ENCODE results near the gene MACROD2. TPM values are rescaled to one million over a fixed set of nuclear protein-coding genes. Genes with fewer than 3 reads are reported as not detected.

MACROD2 gene
- total RNA-seq, 2 donors from 2014 or later: 0.94 to 10.4 TPM

DNA sequence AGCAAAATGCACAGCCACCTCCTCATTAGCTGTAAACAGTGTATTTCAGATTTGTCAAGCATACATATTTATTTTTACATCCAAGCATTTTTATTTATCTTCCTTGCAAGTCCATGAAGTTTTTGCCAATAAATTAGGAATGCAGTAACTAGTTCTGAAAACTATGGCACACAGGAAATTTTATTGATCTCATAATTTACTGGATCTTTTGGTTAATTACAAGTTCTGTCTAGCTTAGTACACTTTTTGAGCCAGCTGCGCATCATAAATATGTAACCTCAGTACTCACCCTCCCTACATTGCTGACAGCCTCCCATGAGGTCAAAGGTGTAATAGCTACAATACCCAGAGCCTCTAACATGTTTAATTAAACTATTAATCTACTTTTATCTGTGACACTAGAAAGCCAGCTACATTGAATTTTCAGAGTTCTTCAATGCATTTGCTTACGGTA, 1679.8 kb downstream of the MACROD2 start:
- H3K27ac ChIP-seq: no peak overlapping the region
- TF ChIP-seq, protein P1, sequence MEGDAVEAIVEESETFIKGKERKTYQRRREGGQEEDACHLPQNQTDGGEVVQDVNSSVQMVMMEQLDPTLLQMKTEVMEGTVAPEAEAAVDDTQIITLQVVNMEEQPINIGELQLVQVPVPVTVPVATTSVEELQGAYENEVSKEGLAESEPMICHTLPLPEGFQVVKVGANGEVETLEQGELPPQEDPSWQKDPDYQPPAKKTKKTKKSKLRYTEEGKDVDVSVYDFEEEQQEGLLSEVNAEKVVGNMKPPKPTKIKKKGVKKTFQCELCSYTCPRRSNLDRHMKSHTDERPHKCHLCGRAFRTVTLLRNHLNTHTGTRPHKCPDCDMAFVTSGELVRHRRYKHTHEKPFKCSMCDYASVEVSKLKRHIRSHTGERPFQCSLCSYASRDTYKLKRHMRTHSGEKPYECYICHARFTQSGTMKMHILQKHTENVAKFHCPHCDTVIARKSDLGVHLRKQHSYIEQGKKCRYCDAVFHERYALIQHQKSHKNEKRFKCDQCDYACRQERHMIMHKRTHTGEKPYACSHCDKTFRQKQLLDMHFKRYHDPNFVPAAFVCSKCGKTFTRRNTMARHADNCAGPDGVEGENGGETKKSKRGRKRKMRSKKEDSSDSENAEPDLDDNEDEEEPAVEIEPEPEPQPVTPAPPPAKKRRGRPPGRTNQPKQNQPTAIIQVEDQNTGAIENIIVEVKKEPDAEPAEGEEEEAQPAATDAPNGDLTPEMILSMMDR (IDR thresholded peaks at IDR 0.05): no peak

GRCh38 chr20:15675813-15676484, 1680.6 kb downstream of the MACROD2 start:
- TF ChIP-seq, protein P1 (IDR thresholded peaks at IDR 0.05): no peak
- Histone ChIP-seq H3K4me1 (no peaks in the 10 kb centered on the region), H3K27me3 (no peaks in the 10 kb centered on the region), H3K36me3 (no peaks in the 10 kb centered on the region), H3K9me3 (no peaks in the 10 kb centered on the region), H3K27ac (no peak overlapping the region), H3K4me3 (no peak overlapping the region)
- no peak for DNase-seq (ENCODE audit: low spot score)

More for the DNA sequence above, 1679.8 kb downstream of the MACROD2 start:
- Histone ChIP-seq H3K4me1 (no peaks in the 10 kb centered on the region), H3K9me3 (no peaks in the 10 kb centered on the region), H3K27me3 (no peaks in the 10 kb centered on the region), H3K36me3 (no peaks in the 10 kb centered on the region), H3K4me3 (no peak overlapping the region)
- no peak for DNase-seq (ENCODE audit: low spot score)

DNA sequence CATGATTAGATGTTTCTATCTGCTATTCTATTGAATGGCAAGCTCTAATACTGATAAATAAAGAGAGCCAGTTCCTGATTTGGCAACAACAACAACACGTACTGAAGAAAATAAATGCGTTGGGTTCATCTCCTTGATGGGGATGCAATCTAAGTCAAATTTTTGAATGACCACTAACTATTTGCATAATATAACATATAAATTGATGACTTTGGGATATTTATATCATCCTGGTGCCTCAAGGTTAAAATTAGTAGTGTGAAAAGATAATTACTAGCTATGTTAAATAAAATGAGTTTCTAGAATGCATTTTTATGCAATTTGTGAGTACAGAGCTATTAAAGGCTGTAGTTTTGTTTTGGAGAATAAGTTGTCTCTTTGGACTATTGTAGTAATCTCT, 1681.5 kb downstream of the MACROD2 start:
- DNase-seq (ENCODE audit: low spot score): no peak
- no peak overlapping the region for H3K27ac ChIP-seq
- TF ChIP-seq, protein P1 (IDR thresholded peaks at IDR 0.05): no peak

GRCh38 chr20:15682690-15683089, 1687.4 kb downstream of the MACROD2 start:
- no peak overlapping the region for H3K27ac ChIP-seq
- TF ChIP-seq, protein P1 (IDR thresholded peaks at IDR 0.05): no peak
- no peaks in the 10 kb centered on the region for H3K9me3 ChIP-seq
- no peak overlapping the region for H3K4me3 ChIP-seq
- no peaks in the 10 kb centered on the region for H3K4me1 ChIP-seq
- no peak for DNase-seq (ENCODE audit: low spot score)
- no peaks in the 10 kb centered on the region for H3K36me3 ChIP-seq
- H3K27me3 ChIP-seq: no peaks in the 10 kb centered on the region

More for the DNA sequence above, 1681.5 kb downstream of the MACROD2 start:
- no peaks in the 10 kb centered on the region for H3K27me3 ChIP-seq
- H3K4me3 ChIP-seq: no peak overlapping the region
- H3K36me3 ChIP-seq: no peaks in the 10 kb centered on the region
- H3K4me1 ChIP-seq: no peaks in the 10 kb centered on the region
- H3K9me3 ChIP-seq: no peaks in the 10 kb centered on the region

DNA sequence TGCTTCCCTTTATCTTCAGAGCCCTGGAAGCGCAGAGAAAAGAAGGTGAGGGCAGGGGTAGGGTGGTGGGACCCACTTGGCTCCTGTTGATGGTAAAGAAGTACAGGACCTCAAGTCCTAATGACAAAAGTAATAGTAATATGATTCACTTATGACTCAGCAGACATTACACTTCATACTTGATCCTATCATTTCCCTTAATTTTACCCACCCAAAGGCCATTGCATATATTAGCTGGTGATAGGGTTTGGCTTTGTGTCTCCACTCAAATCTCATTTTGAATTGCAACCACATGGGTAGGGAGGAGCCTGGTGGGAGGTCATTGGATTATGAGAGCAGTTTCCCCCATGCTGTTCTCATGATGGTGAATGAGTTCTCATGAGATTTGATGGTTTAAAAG, 1697.3 kb downstream of the MACROD2 start:
- H3K4me3 ChIP-seq: no peak overlapping the region
- H3K9me3 ChIP-seq: no peaks in the 10 kb centered on the region
- TF ChIP-seq, protein P1 (IDR thresholded peaks at IDR 0.05): no peak
- DNase-seq (ENCODE audit: low spot score): no peak
- H3K4me1 ChIP-seq: no peaks in the 10 kb centered on the region
- H3K36me3 ChIP-seq: no peaks in the 10 kb centered on the region
- no peak overlapping the region for H3K27ac ChIP-seq
- H3K27me3 ChIP-seq: no peaks in the 10 kb centered on the region

Data from right atrium auricular region (tissue), 2 donors.